SK-N-SH treated with all-trans-retinoic acid at 6 μM for 48 hours (cell line): ENCODE data around the gene ASCC1.
A peak's percentile ranks its signal among the peaks of the same experiment; 100 is the strongest.

Experiments
- ATAC-seq: fragments of 200-7000 bp; cut with Tn5 transposase; 3 replicates; pipeline ENCODE4 v1.9.1; 2020; ENCODE audit warnings: mild to moderate bottlenecking, moderate library complexity
- ARNTL ChIP-seq: fragments of 450-650 bp; formaldehyde crosslinking; IDR thresholded peaks from 2 replicates; pipeline ENCODE4 v1.5.0; 2020; ENCODE audit warnings: low read depth, mild to moderate bottlenecking, moderate library complexity, borderline replicate concordance
- BACH2 ChIP-seq: fragments of 250-450 bp; sonication (Bioruptor Pico); IDR thresholded peaks from 2 replicates; pipeline ENCODE4 v1.9.0; 2021; ENCODE audit warnings: mild to moderate bottlenecking, borderline replicate concordance
- ESRRG ChIP-seq: fragments of 250-450 bp; sonication (Bioruptor Pico); IDR thresholded peaks from 2 replicates; pipeline ENCODE4 v1.6.1; 2021; ENCODE audit warnings: mild to moderate bottlenecking
- GLIS3 ChIP-seq: fragments of 250-450 bp; sonication (Bioruptor Pico); IDR thresholded peaks from 2 replicates; pipeline ENCODE4 v1.5.0; 2020; ENCODE audit warnings: mild to moderate bottlenecking, moderate library complexity
- ISL1 ChIP-seq: fragments of 250-450 bp; sonication (Bioruptor Pico); IDR thresholded peaks from 2 replicates; pipeline ENCODE4 v2.1.2; 2022; ENCODE audit warnings: mild to moderate bottlenecking, moderate library complexity
- OSR1 ChIP-seq: fragments of 250-450 bp; sonication (Bioruptor Pico); IDR thresholded peaks from 2 replicates; pipeline ENCODE4 v1.8.0; 2022; ENCODE audit warnings: moderate library complexity, mild to moderate bottlenecking, inconsistent platforms
- PATZ1 ChIP-seq: fragments of 250-450 bp; sonication (Bioruptor Pico); IDR thresholded peaks from 2 replicates; pipeline ENCODE4 v1.8.0; 2020; ENCODE audit warnings: mild to moderate bottlenecking, moderate library complexity, borderline replicate concordance
- PPARA ChIP-seq: fragments of 250-450 bp; sonication (Bioruptor Pico); IDR thresholded peaks from 2 replicates; pipeline ENCODE4 v1.5.0; 2020; ENCODE audit warnings: mild to moderate bottlenecking, borderline replicate concordance
- RARB ChIP-seq: fragments of 250-450 bp; sonication (Bioruptor Pico); IDR thresholded peaks from 2 replicates; pipeline ENCODE4 v1.8.0; 2021; ENCODE audit warnings: mild to moderate bottlenecking, moderate library complexity
- SNAI2 ChIP-seq: fragments of 250-450 bp; sonication (Bioruptor Pico); IDR thresholded peaks from 2 replicates; pipeline ENCODE4 v1.5.0; 2020; ENCODE audit warnings: mild to moderate bottlenecking, moderate library complexity
- TCF4 ChIP-seq: fragments of 250-450 bp; sonication (Bioruptor Pico); IDR thresholded peaks from 2 replicates; pipeline ENCODE4 v1.8.0; 2021; ENCODE audit warnings: mild to moderate bottlenecking, moderate library complexity, borderline replicate concordance
- TOX ChIP-seq: fragments of 250-450 bp; sonication (Bioruptor Pico); IDR thresholded peaks from 2 replicates; pipeline ENCODE4 v1.8.0; 2021; ENCODE audit warnings: mild to moderate bottlenecking, moderate library complexity, borderline replicate concordance
- ZFP3 ChIP-seq: fragments of 250-450 bp; sonication (Bioruptor Pico); IDR thresholded peaks from 2 replicates; pipeline ENCODE4 v1.5.0; 2020; ENCODE audit warnings: mild to moderate bottlenecking, moderate library complexity
- ZFP30 ChIP-seq: fragments of 450-650 bp; formaldehyde crosslinking; IDR thresholded peaks from 2 replicates; pipeline ENCODE4 v1.5.0; 2022; ENCODE audit warnings: mild to moderate bottlenecking, moderate library complexity
- ZNF565 ChIP-seq: fragments of 450-650 bp; formaldehyde crosslinking; conservative IDR thresholded peaks from 2 replicates; pipeline ENCODE4 v1.5.0; 2020; ENCODE audit warnings: low read depth, mild to moderate bottlenecking, moderate library complexity
- ZNF70 ChIP-seq: fragments of 450-650 bp; formaldehyde crosslinking; IDR thresholded peaks from 2 replicates; pipeline ENCODE4 v1.5.0; 2020; ENCODE audit warnings: mild to moderate bottlenecking, moderate library complexity
- ZNF8 ChIP-seq: fragments of 450-650 bp; formaldehyde crosslinking; IDR thresholded peaks from 2 replicates; pipeline ENCODE4 v1.5.0; 2020; ENCODE audit warnings: mild to moderate bottlenecking, moderate library complexity
- TF ChIP-seq, protein P1 (sequence below): fragments of 250-450 bp; sonication (Bioruptor Pico); IDR thresholded peaks from 2 replicates; pipeline ENCODE4 v1.5.1; 2020; ENCODE audit warnings: low read depth, mild to moderate bottlenecking, moderate library complexity
- TF ChIP-seq, protein P2 (sequence below): fragments of 250-450 bp; sonication (Bioruptor Pico); IDR thresholded peaks from 2 replicates; pipeline ENCODE4 v1.8.0; 2021; ENCODE audit warnings: low read depth, mild to moderate bottlenecking, moderate library complexity, borderline replicate concordance
- TF ChIP-seq, protein P3 (sequence below): fragments of 250-450 bp; sonication (Bioruptor Pico); IDR thresholded peaks from 2 replicates; pipeline ENCODE4 v1.5.1; 2021; ENCODE audit warnings: mild to moderate bottlenecking, moderate library complexity

The ASCC1 gene

DNA sequence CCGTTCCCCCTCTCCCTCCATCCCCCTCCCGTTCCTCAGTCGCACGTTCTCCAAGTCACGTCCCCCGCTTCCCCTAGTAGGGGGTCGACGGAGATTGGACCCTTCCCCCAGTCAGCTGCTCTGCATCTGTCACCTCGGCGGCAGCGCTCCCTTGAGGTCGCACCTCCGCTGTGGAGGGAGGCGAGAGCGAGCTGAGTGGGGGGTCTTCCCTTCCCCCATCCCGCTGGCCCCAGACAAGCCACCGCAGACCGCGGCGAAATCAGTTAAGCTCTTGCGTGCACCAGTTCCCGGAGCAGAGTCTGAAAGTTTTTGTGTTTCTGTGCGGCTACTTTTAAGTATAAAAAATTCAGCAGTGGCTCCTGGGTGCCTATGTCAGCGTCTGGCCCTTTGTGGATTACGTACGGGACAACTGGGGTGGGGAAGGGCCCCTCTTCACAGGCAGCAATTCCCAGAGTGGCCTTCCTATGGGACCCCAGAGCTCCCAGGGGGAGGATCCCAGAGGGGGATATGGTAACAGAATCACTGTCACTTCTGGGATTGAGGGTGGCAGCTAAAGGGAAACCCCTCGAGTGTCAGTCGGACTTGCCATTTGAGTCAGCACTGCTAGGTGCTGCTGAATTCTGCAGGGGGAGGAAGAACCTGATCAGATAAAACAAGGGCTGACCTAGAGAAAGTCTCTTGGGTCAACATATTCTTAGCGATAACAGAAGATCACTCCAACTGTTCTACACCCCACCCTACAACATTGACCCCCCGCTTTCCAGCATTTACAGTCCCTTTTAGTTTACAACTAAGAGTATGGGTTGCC, 45.1 kb upstream of the ASCC1 start:
- TF ChIP-seq ESRRG (CRISPR knock-in tag): no peak
- TF ChIP-seq, all 23 proteins: peak for 0
- peak; percentile 36 for ATAC-seq

GRCh38 chr10:72260239-72260975, 44.3 kb upstream of the ASCC1 start:
- ATAC-seq: peak; percentile 83
- TF ChIP-seq, protein P1, sequence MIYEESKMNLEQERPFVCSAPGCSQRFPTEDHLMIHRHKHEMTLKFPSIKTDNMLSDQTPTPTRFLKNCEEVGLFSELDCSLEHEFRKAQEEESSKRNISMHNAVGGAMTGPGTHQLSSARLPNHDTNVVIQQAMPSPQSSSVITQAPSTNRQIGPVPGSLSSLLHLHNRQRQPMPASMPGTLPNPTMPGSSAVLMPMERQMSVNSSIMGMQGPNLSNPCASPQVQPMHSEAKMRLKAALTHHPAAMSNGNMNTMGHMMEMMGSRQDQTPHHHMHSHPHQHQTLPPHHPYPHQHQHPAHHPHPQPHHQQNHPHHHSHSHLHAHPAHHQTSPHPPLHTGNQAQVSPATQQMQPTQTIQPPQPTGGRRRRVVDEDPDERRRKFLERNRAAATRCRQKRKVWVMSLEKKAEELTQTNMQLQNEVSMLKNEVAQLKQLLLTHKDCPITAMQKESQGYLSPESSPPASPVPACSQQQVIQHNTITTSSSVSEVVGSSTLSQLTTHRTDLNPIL (CRISPR knock-in tag): no peak
- TF ChIP-seq GLIS3 (CRISPR knock-in tag): 0 out of 2 replicates have a peak, but pooled peaks have one; percentile 36
- TF ChIP-seq ZFP3 (CRISPR knock-in tag): no peak

DNA sequence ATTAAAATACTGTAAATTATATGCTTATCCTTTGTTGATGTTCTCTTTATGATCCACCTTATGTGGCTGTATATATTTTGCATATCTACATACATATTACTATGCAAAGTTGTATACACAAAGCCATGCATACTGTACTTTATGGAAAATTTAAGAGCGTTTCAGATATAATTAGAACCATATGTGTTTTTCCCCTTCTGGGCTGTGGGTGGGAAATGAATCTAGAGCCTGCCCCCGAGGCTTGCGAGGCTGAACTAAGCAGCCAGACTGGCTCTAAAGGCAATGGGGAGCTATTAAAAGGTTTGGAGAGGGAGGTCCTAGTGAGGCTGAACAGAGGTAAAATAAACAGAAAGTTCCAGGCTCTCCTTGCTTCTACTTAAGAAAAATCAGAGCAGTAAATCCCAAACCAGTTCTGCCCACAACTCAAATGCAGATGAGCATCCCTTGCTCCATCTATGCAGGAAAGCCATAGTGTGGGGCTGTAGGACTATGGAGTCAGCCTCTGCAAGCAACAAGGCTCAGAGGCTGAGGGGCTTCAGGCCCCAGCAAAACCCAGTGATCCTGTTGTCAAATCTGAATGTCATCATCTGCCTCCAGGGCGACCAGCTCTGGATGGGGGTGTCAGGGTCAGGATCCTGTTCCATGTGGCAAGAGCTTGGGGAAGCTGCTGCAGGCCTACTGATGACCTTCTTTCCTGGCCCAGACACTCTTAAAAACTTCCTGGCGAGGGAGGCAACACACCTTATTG, 43.6 kb upstream of the ASCC1 start:
- no peak for TF ChIP-seq GLIS3 (CRISPR knock-in tag)
- TF ChIP-seq, protein P2, sequence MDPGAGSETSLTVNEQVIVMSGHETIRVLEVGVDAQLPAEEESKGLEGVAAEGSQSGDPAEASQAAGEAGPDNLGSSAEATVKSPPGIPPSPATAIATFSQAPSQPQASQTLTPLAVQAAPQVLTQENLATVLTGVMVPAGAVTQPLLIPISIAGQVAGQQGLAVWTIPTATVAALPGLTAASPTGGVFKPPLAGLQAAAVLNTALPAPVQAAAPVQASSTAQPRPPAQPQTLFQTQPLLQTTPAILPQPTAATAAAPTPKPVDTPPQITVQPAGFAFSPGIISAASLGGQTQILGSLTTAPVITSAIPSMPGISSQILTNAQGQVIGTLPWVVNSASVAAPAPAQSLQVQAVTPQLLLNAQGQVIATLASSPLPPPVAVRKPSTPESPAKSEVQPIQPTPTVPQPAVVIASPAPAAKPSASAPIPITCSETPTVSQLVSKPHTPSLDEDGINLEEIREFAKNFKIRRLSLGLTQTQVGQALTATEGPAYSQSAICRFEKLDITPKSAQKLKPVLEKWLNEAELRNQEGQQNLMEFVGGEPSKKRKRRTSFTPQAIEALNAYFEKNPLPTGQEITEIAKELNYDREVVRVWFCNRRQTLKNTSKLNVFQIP (CRISPR knock-in tag): no peak
- peak; percentile 72 for TF ChIP-seq TCF4
- ATAC-seq: peak; percentile 46

- no peak for ATAC-seq
- TF ChIP-seq PPARA (CRISPR knock-in tag) (no peak), TOX (CRISPR knock-in tag) (no peak), GLIS3 (CRISPR knock-in tag) (no peak), ZNF8 (no peak)
- TF ChIP-seq, protein P2 (CRISPR knock-in tag): no peak
Measured at GRCh38 chr10:72258617-72259016, 42.5 kb upstream of the ASCC1 start.

GRCh38 chr10:72257051-72257892, 41.2 kb upstream of the ASCC1 start:
- ATAC-seq: no peak
- TF ChIP-seq TCF4 (no peak), OSR1 (CRISPR knock-in tag) (no peak), ZNF565 (CRISPR knock-in tag) (no peak), PATZ1 (CRISPR knock-in tag) (no peak), ZFP30 (CRISPR knock-in tag) (no peak), ARNTL (CRISPR knock-in tag) (no peak), RARB (CRISPR knock-in tag) (no peak), SNAI2 (no peak), ISL1 (no peak), PPARA (CRISPR knock-in tag) (no peak), ZNF8 (no peak), BACH2 (no peak), ZNF70 (CRISPR knock-in tag) (no peak)
- TF ChIP-seq, protein P3, sequence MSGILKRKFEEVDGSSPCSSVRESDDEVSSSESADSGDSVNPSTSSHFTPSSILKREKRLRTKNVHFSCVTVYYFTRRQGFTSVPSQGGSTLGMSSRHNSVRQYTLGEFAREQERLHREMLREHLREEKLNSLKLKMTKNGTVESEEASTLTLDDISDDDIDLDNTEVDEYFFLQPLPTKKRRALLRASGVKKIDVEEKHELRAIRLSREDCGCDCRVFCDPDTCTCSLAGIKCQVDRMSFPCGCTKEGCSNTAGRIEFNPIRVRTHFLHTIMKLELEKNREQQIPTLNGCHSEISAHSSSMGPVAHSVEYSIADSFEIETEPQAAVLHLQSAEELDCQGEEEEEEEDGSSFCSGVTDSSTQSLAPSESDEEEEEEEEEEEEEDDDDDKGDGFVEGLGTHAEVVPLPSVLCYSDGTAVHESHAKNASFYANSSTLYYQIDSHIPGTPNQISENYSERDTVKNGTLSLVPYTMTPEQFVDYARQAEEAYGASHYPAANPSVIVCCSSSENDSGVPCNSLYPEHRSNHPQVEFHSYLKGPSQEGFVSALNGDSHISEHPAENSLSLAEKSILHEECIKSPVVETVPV: no peak
- TF ChIP-seq, protein P1 (CRISPR knock-in tag): no peak
